NB4 (cell line): ENCODE data around the gene MYO7B.

Experiments used
- POLR2A ChIP-seq: IDR thresholded peaks from 2 replicates; pipeline ENCODE4 v1.6.1; 2011; ENCODE audit warnings: mild to moderate bottlenecking; ENCODE audit not compliant: insufficient read length; ENCODE audit errors: extremely low read depth
- TF ChIP-seq, protein P1 (sequence below): IDR thresholded peaks from one replicate; pipeline ENCODE4 v1.5.1; 2012; ENCODE audit warnings: low read depth, low read length

- TF ChIP-seq, protein P1, sequence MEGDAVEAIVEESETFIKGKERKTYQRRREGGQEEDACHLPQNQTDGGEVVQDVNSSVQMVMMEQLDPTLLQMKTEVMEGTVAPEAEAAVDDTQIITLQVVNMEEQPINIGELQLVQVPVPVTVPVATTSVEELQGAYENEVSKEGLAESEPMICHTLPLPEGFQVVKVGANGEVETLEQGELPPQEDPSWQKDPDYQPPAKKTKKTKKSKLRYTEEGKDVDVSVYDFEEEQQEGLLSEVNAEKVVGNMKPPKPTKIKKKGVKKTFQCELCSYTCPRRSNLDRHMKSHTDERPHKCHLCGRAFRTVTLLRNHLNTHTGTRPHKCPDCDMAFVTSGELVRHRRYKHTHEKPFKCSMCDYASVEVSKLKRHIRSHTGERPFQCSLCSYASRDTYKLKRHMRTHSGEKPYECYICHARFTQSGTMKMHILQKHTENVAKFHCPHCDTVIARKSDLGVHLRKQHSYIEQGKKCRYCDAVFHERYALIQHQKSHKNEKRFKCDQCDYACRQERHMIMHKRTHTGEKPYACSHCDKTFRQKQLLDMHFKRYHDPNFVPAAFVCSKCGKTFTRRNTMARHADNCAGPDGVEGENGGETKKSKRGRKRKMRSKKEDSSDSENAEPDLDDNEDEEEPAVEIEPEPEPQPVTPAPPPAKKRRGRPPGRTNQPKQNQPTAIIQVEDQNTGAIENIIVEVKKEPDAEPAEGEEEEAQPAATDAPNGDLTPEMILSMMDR = no peak
- no peak for TF ChIP-seq POLR2A
These were observed 41.7 kb downstream of the MYO7B start for GRCh38 chr2:127577208-127577475.
